B cell (primary cell): ENCODE data around the gene UBR3. TPM values are rescaled to one million over a fixed set of nuclear protein-coding genes. Genes with fewer than 3 reads are reported as not detected.

Source experiments
- ATAC-seq: fragments of 200-7000 bp; cut with Tn5 transposase; one replicate; pipeline ENCODE4 v1.10.0; 2021; ENCODE audit warnings: low read depth, mild to moderate bottlenecking, moderate number of reproducible peaks, moderate library complexity
- CTCF ChIA-PET: fragments of 350-600 bp; sonication (Branson Sonifier 250); formaldehyde crosslinking; loops from one replicate; lab custom pipeline; 2021; ENCODE audit warnings: antibody characterized with exemption, inconsistent platforms; lab: Charles Lee
- POLR2A ChIA-PET: fragments of 350-600 bp; sonication (Branson Sonifier 250); formaldehyde crosslinking; loops from one replicate; lab custom pipeline; 2021; ENCODE audit warnings: antibody characterized with exemption; lab: Charles Lee
- DNase-seq: peaks from one replicate; pipeline ENCODE4 v3.0.0; 2013
- H2AFZ ChIP-seq: 2 replicates; pipeline ENCODE4 v1.6.1; 2012; ENCODE audit warnings: mild to moderate bottlenecking, low read depth, low read length; ENCODE audit not compliant: insufficient read depth, poor library complexity, severe bottlenecking
- H3K27ac ChIP-seq, 2 donors: 1 replicate in 1 of 2; 2 replicates in 1 of 2; pipeline ENCODE4 v1.5.1; 2012 to 2013; ENCODE audit warnings: low read length in 2 of 2, mild to moderate bottlenecking in 2 of 2, moderate library complexity in 1 of 2
- H3K27me3 ChIP-seq, 4 experiments: fragments of 200-600 bp in 1 of 4; sonication (generic) in 1 of 4; replicated peaks in 1 of 4; 1 replicate in 2 of 4; 2 replicates in 2 of 4; pipeline versions ENCODE4 v1.6.1 to v1.7.0; 2013 to 2016; ENCODE audit warnings: low read length in 3 of 4, mild to moderate bottlenecking in 2 of 4, mixed read lengths in 1 of 4, moderate library complexity in 1 of 4; ENCODE audit not compliant: insufficient read depth in 4 of 4, control insufficient read depth in 3 of 4; ENCODE audit errors: control extremely low read depth in 1 of 4
- H3K36me3 ChIP-seq, 2 experiments: replicated peaks in 1 of 2; 1 replicate in 1 of 2; 2 replicates in 1 of 2; pipeline versions ENCODE4 v1.6.1 to v1.7.1; 2013; ENCODE audit warnings: low read length in 1 of 2; ENCODE audit not compliant: insufficient read depth in 2 of 2, control insufficient read depth in 1 of 2; ENCODE audit errors: control extremely low read depth in 1 of 2, extremely low read depth in 1 of 2
- H3K4me1 ChIP-seq, 2 donors: fragments of 200-600 bp in 1 of 2; sonication (generic) in 1 of 2; 1 replicate in 1 of 2; 2 replicates in 1 of 2; pipeline versions ENCODE4 v1.5.1 to v1.6.1; 2013 to 2017; ENCODE audit warnings: low read length in 2 of 2; ENCODE audit not compliant: control insufficient read depth in 2 of 2, insufficient read depth in 2 of 2
- H3K4me2 ChIP-seq: replicated peaks from 2 replicates; pipeline ENCODE3; 2012; ENCODE audit warnings: mild to moderate bottlenecking, low read depth, low read length; ENCODE audit not compliant: poor library complexity, severe bottlenecking
- H3K4me3 ChIP-seq, 5 experiments: fragments of 200-600 bp in 1 of 5; sonication (generic) in 1 of 5; 1 replicate in 3 of 5; 2 replicates in 2 of 5; pipeline versions ENCODE4 v1.5.1 to v1.7.0; 2011 to 2016; ENCODE audit warnings: low read length in 4 of 5, mild to moderate bottlenecking in 4 of 5, low read depth in 2 of 5, control low read depth in 1 of 5, moderate library complexity in 1 of 5; ENCODE audit not compliant: insufficient read depth in 1 of 5; ENCODE audit errors: control extremely low read depth in 1 of 5, extremely low read depth in 1 of 5
- H3K79me2 ChIP-seq: fragments of 200-600 bp; sonication (generic); one replicate; pipeline ENCODE4 v1.6.0; 2016; ENCODE audit warnings: low read length; ENCODE audit not compliant: control insufficient read depth, insufficient read depth
- H3K9ac ChIP-seq: fragments of 200-600 bp; sonication (generic); 2 replicates; pipeline ENCODE4 v1.6.1; 2017; ENCODE audit warnings: mild to moderate bottlenecking, low read length, moderate library complexity
- H3K9me3 ChIP-seq, 3 donors: one replicate each; pipeline versions ENCODE4 v1.6.1 to v1.7.1; 2013; ENCODE audit warnings: low read length in 2 of 3; ENCODE audit not compliant: control insufficient read depth in 2 of 3, insufficient read depth in 1 of 3; ENCODE audit errors: control extremely low read depth in 1 of 3
- H4K20me1 ChIP-seq: 2 replicates; pipeline ENCODE4 v1.6.0; 2012; ENCODE audit warnings: mild to moderate bottlenecking, low read length; ENCODE audit not compliant: insufficient read depth, control insufficient read depth, poor library complexity, severe bottlenecking
- H3K27ac Mint-ChIP-seq: one replicate; pipeline ENCODE4 v1.8.0; 2021; ENCODE audit warnings: mixed read lengths
- H3K27me3 Mint-ChIP-seq: one replicate; pipeline ENCODE4 v1.8.0; 2021; ENCODE audit warnings: mixed read lengths
- H3K4me1 Mint-ChIP-seq: one replicate; pipeline ENCODE4 v1.8.0; 2021; ENCODE audit warnings: mixed read lengths
- H3K4me3 Mint-ChIP-seq: one replicate; pipeline ENCODE4 v1.8.0; 2021; ENCODE audit warnings: mixed read lengths
- H3K9me3 Mint-ChIP-seq: one replicate; pipeline ENCODE4 v1.8.0; 2022; ENCODE audit warnings: mixed read lengths; ENCODE audit not compliant: insufficient read depth
- CTCF ChIP-seq: fragments of 200-600 bp; IDR thresholded peaks from one replicate; pipeline ENCODE4 v1.8.0; 2022; ENCODE audit warnings: antibody characterized with exemption, mild to moderate bottlenecking
- EZH2 ChIP-seq: IDR thresholded peaks from 2 replicates; pipeline ENCODE4 v1.6.1; 2012; ENCODE audit warnings: borderline replicate concordance, low read depth, mild to moderate bottlenecking, moderate library complexity, low read length; ENCODE audit not compliant: insufficient read depth, poor library complexity, severe bottlenecking
- WGBS: methylation state at CpG from one replicate; pipeline ENCODE4 v1.1.5; 2013; ENCODE audit warnings: missing lambda C conversion rate; ENCODE audit not compliant: insufficient coverage; 5-methylcytosine and 5-hydroxymethylcytosine counted together
- intact Hi-C: fragments of 100-400 bp; cut with micrococcal nuclease; formaldehyde crosslinking; loops from one replicate; pipeline ENCODE4 v1.10.0; 2022
- polyA plus RNA-seq: library from polyadenylated mRNA; depleted of rRNA; stranded (reverse); fragments of >200 nt; gene quantifications from 2 replicates; pipeline ENCODE4 v1.2.3, GENCODE V29; 2012
- total RNA-seq, 2 donors: library from RNA; stranded (reverse); fragments of 120-200 nt in 1 of 2; gene quantifications; 1 replicate in 1 of 2; 2 replicates in 1 of 2; pipeline versions ENCODE4 v1.2.3 to v1.2.4, GENCODE V29; 2013 to 2022

The UBR3 gene
- total and polyA plus RNA-seq, 2 donors (not counting 1 experiment from before 2014, with no cell fraction given): 5.9 to 58.1 TPM

- WGBS: no CpG with 5 or more reads among the region's 1 CpG
- Histone ChIP-seq H3K4me1 (peaks cover 0 to 3% of the 10 kb centered on the region in 2 donors), H3K36me3 (peaks cover 1 to 3% of the 10 kb centered on the region in 2 experiments), H3K27ac (no peak overlapping the region), H2AFZ (no peak overlapping the region), H4K20me1 (no peaks in the 10 kb centered on the region), H3K9ac (no peak overlapping the region), H3K9me3 (no peaks in the 10 kb centered on the region), H3K4me2 (no peak overlapping the region), H3K27me3 (no peaks in the 10 kb centered on the region), H3K79me2 (no peaks in the 10 kb centered on the region), H3K4me3 (no peak overlapping the region)
- H3K4me3 Mint-ChIP-seq: no peak overlapping the region
- ATAC-seq (no peak), DNase-seq (no peak)
- intact Hi-C loops: no loop called here
- ChIA-PET POLR2A (no interaction called here), CTCF (no interaction called here)
- no peak for TF ChIP-seq CTCF
- no peak for TF ChIP-seq EZH2
- no peaks in the 10 kb centered on the region for H3K27me3 Mint-ChIP-seq
- peaks cover 4% of the 10 kb centered on the region for H3K4me1 Mint-ChIP-seq
- H3K27ac Mint-ChIP-seq: no peak overlapping the region
- no peaks in the 10 kb centered on the region for H3K9me3 Mint-ChIP-seq
These were observed 229.6 kb downstream of the UBR3 start for GRCh38 chr2:170056900-170057299.

GRCh38 chr2:170063456-170064235 is 236.4 kb downstream of the UBR3 start:
- Histone ChIP-seq H3K27me3 (no peaks in the 10 kb centered on the region), H3K9me3 (peaks cover 0 to 1% (median 0%) of the 10 kb centered on the region in 3 donors), H3K4me3 (no peak overlapping the region), H3K27ac (no peak overlapping the region), H3K79me2 (no peaks in the 10 kb centered on the region), H2AFZ (no peak overlapping the region), H3K4me2 (no peak overlapping the region), H3K4me1 (no peaks in the 10 kb centered on the region), H4K20me1 (no peaks in the 10 kb centered on the region), H3K36me3 (peaks cover 1 to 13% of the 10 kb centered on the region in 2 experiments), H3K9ac (no peak overlapping the region)
- TF ChIP-seq EZH2 (no peak), CTCF (no peak)
- ChIA-PET CTCF (no interaction called here), POLR2A (no interaction called here)
- Mint-ChIP-seq H3K27me3 (no peaks in the 10 kb centered on the region), H3K27ac (no peak overlapping the region), H3K4me1 (no peaks in the 10 kb centered on the region), H3K9me3 (no peaks in the 10 kb centered on the region), H3K4me3 (no peak overlapping the region)
- DNase-seq (no peak), ATAC-seq (no peak)
- WGBS: no CpG with 5 or more reads among the region's 2 CpGs
- intact Hi-C loops: no loop called here
